Activated CD4-positive, alpha-beta T cell treated with anti-CD3 and anti-CD28 coated beads, Interleukin-2, amount 50 U/mL, for 4 hours (primary cell): ENCODE results near the gene PEBP1.
A peak's percentile ranks its signal among the peaks of the same experiment; 100 is the strongest.
"Not testable (repeated sequence)": the region's sequence is repeated elsewhere in the genome, so short reads cannot be mapped to it uniquely, and the experiment has no call there.

Source experiments
- DNase-seq, 2 experiments: peaks; one replicate each; pipeline ENCODE4 v3.0.0-alpha.2; 2020

PEBP1 gene

DNA sequence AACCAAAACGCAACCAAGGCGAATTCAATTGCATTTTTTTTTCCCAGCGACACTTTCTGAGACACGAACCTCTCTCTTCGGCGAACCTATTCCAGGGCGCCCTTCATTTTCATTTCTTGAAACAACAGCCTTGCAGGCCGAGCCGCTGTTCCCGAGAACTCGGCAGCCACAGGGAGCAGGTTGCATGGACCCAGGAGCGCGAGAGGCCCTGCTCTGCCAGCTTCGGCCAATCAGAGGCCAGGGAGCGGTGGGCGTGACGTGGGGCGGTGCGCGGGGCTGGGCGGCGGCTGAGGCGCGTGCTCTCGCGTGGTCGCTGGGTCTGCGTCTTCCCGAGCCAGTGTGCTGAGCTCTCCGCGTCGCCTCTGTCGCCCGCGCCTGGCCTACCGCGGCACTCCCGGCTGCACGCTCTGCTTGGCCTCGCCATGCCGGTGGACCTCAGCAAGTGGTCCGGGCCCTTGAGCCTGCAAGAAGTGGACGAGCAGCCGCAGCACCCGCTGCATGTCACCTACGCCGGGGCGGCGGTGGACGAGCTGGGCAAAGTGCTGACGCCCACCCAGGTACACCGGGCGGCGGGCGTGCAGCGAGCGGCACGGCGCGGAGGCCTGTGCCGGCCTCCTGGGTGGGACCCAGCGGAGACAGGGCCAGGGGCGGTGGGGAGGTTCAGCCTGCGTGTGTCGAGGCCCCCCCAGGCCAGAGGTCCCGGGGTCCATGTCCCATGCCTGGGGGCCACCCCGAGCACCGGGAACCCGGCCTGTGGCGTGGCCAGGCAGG is at the start of gene PEBP1:
PEBP1 (plus strand) TSS at position 337 of the 771 bp plus-strand sequence; CDS start at position 423, 86 bp downstream.
- peak; percentile 91 to 92 for DNase-seq

DNA sequence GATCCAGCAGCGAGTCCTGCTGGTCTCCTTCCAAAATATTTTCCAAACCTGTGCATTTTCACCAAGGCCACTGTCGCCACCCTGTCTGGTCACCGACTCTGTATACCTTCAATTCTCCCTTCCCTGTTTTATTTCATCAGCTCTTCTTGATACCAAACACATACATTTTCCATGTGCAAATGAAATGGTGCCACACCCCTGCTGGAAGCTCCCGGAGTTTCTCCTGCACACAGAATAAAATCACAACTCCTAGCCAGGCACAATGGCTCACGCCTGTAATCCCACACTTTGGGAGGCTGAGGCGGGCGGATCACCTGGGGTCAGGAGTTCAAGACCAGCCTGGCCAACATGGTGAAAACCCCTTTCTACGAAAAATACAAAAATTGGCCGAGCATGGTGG is 46.1 kb upstream of the PEBP1 start:
- no peak for DNase-seq

DNA sequence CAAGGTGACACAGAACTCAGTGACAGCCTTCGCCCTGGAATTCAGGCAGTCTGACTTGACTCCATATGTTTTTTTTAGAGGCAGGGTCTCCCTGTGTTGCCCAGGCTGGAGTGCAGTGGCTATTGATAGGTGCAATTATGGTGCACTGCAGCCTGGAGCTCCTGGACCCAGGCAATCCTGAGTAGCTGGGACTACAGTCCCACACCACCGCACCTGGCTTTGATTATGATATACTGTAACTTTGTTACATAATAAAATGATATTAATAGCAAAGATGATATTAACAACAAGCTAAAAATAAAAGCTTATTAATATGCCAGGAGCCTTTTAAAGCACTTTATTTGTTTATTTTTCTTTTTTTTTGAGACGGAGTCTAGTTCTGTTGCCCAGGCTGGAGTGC is 41.9 kb upstream of the PEBP1 start:
- DNase-seq = no peak

DNA sequence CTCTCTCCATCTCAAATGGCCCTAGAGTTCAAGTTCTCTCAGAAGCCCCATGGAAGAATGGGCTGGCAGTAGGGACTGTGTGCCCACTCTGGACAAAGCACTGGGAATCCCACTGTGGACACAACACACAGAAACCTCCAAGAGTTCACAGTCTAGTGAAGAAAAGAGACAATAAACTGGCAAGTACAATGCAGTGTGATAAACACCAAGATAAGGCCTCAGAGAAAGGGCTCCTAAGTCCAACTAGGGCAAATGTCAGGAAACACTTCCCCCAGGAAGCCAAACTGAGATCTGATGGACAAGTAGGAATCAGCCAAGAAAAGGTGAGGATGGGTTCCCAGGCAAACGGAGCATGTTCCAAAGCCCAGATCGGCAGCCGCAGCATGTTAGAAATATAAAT is 37.5 kb upstream of the PEBP1 start:
- DNase-seq = no peak

DNA sequence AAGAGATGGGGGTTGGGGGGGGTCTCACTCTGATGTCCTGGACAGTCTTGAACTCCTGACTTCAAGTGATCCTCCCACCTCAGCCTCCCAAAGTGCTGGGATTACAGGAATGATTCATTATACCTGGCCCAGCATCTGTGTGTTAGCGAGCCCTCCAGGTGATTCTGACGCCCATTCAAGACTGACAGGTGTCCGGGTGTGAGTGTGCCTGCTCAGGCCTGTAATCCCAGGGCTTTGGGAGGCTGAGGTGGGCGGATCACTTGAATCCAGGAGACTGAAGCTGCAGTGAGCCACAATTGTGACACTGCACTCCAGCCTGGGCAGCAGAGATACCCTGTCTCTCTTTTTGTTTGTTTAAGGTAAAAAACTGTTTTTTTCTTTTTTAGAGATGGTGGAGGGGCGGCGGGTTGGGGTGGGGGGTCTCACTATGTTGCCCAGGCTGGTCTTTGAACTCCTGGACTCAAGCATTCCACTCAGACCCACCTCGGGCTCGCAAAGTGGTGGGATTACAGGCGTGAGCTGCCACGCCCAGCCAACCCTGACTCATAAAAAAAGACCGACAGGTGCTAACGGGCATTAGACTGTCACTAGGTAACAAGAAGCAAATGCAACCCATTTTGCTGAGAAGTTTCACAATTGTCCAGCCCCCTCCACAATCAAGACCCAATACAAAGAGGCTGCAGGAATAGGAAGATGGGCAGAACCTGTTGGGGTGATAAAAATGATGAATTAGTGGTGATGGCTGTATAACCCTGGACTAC is 36.8 kb upstream of the PEBP1 start:
- no peak for DNase-seq

GRCh38 chr12:118101051-118101450 is 34.9 kb upstream of the PEBP1 start:
- no peak for DNase-seq

DNA sequence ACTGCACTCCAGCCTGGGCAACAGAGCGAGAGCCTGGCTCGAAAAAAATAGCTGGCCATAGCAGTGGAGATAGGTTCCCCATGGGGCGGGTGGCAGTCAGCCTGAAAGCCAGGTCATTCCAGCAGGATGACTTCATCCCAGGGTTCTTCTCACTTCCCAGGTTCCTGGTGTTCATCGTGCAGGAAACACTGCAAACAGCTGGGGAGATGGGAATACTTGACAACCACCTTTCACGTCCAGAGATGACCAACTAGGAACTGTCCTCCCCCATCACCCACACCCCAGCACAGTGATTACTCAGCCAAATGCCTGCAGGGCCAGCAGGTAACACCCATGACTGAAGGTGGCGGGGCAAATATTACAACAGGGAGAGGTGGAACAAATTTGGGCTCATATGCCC is 33.9 kb upstream of the PEBP1 start:
- no peak for DNase-seq

GRCh38 chr12:118102609-118103008 is 33.3 kb upstream of the PEBP1 start:
- DNase-seq = no peak

GRCh38 chr12:118103201-118103600 is 32.7 kb upstream of the PEBP1 start:
- DNase-seq = no peak

GRCh38 chr12:118103601-118104382 is 32.1 kb upstream of the PEBP1 start, which contains the start of gene VSIG10:
Gene VSIG10, minus strand, starts transcription at chr12:118104011. Its CDS starts 340 bp downstream, at chr12:118103671.
- no peak for DNase-seq

- no peak for DNase-seq
Measured at GRCh38 chr12:118107011-118107410, 28.9 kb upstream of the PEBP1 start.

GRCh38 chr12:118107694-118108093 is 28.2 kb upstream of the PEBP1 start:
- DNase-seq = no peak

GRCh38 chr12:118109088-118109487 is 26.8 kb upstream of the PEBP1 start:
- DNase-seq = no peak

GRCh38 chr12:118119449-118119879 is 16.5 kb upstream of the PEBP1 start:
- no peak for DNase-seq

DNA sequence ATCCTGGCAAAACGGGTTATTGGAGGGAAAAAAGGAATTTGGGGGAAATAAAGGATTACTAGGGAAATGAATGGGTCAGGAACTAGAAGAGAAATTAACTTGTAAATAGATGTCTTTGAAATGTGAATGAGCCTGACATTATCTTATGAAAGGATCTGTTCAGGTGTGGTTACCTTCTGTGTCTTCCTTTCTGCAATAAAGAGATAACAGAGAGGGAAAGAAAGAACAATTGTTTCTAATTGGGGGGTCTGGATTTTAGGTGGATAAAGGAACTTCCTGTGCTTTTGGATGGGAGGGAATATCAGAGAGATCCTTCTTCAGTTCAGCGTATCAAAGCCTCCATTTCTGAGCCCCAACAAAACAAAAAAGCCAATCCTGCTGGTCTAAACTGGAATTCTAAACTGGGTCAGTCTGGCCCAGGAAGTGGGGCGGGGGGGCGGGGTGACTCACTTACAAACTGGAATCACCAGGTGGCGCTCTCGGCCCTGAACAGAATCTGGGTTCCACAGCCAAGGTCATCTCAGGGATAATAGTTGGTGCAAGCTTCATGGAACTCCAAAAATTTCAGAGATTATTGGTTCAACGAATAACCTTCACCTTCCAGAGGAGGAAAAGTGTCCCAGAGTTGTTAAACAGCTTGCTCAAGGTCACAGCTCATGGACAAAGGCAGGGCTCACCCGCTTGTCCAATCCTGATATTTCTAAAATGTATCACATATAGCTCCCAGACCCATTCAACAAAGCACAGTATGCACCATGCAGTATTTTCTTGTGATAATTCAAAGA is 15.2 kb upstream of the PEBP1 start:
- DNase-seq = peak; percentile 41 to 50

DNA sequence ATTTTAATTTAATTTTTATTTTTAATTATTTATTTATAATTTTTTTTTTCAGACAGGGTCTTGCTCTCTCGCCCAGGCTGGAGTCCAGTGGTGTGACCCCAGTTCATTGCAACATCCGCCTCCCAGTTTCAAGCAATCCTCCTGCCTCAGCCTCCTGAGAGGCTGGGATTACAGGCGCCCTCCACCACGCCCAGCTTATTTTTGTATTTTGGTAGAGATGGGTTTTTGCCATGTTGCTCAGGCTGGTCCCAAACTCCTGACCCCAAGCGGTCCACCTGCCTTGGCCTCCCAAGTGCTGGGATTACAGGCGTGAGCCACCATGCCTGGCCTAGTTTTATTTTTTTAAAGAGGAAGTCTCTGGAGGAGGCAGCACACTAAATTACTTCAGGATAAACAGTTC is 13.7 kb upstream of the PEBP1 start:
- DNase-seq = no peak

GRCh38 chr12:118124333-118124874 is 11.5 kb upstream of the PEBP1 start:
- no peak for DNase-seq

DNA sequence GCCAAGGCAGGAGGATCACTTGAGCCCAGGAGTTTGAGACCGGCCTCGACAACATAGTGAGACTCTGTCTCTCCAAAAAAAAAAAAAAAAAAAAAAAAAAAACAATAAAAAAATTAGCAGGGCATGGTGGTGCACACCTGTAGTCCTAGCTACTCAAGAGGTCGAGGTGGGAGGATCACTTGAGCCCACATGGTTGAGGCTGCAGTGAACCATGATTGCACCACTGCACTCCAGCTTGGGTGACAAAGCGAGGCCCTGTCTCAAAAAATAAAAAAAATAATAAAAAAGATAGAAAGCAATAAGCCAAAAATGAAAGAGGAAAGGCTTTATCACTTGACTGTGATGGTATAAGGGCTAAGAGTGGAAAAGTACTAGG is 10.2 kb upstream of the PEBP1 start:
- DNase-seq = no peak

DNA sequence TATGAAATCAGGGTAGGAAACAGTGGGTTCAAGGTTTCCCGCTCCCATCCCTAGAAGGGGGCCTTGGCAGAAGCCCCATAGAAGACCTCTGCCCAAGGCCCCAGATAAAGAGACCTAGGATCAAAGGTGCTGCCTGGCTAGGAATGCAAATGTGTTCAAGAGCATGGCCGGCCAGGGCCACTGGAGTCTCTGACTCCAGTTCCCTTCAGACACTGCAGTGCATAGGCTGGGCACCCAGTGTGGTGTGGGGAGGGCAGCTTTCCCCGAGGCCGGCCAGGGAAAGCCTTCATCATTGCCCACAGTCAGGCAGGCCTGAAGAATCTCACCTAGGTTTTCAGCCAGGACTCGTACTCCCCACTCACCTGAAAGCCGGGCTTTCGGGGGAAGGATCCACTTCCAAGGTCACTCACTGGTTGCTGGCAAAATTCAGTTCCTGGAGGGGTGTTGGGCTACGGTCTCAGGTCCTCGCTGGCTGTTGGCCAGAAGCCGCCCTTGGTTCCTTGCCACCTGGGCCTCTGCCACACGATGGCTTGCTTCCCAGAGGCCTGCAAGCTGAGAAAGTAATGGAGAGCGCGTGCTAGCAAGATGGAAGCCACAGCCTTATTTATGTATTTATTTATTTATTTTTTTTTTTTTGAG is 9.7 kb upstream of the PEBP1 start:
- DNase-seq = no peak

GRCh38 chr12:118127867-118128266 is 8.1 kb upstream of the PEBP1 start:
- no peak for DNase-seq

DNA sequence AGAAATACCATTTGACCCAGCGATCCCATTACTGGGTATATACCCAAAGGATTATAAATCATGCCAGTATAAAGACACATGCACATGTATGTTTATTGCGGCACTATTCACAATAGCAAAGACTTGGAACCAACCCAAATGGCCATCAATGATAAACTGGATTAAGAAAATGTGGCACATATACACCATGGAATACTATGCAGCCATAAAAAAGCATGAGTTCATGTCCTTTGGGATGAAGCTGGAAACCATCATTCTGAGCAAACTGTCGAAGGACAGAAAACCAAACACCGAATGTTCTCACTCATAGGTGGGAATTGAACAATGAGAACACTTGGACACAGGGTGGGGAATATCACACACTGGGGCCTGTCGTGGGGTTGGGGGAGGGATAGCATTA is 6.5 kb upstream of the PEBP1 start:
- DNase-seq = not testable (repeated sequence)

DNA sequence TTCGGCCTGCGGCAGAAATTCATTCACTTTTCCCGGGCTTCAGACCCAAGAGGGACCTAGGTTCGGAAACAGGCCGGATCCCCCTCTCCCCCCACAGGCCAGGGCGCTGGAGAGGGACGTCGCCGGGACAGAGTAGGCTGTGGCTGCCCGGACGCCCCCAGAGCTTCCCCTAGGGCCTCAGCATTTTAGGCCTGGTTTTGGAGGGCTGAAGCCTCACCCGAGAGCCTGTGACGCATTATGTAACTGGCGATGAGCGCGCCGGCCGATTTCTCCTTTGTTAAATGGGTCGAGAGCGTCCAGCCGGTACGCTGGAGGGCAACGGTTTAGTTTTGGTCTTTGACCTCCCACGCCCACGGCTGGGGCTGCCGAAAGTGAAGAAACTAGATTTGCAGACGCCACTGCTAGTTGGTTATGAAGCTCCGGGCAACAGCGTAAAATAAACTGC is 657 bp downstream of the PEBP1 start:
- DNase-seq = peak; percentile 26 to 28
